ENCODE measurements around the gene LONP1. TPM values are rescaled to one million over a fixed set of nuclear protein-coding genes. Genes with fewer than 3 reads are reported as not detected.

Gene LONP1
- total RNA-seq, 2 experiments from 2014 or later: 324 to 342 TPM

DNA sequence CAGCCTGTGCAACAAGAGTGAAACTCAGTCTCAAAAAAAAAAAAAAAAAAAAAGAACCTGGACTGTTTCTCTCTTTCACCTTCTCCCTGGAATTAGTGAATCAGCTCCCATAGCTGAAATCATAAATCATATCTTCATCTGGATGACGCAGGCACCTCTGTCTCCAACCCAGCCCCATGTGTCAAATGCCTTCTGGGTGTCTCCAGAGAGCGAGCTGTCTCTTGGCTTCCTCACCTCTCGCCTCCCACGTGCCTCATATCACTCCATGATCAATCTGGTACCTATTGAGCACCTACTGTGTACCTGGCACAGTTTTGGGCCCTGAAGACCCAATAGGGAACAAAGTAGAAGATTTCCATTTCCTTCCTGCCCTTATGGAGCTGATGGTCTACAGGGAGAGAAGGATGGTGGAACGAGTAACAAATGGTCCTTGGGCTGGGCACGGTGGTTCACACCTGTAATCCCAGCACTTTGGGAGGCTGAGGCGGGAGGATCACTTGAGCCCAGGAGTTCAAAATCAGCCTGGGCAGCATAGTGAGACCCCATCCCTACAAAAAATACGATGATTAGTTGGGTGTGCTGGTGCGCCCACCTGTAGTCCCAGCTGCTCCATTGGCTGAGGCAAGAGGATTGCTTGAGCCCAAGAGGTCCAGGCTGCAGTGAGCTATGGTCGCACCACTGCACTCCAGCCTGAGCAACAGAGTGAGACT lies 36.6 kb downstream of the LONP1 start:
- H3K27ac Mint-ChIP-seq: no peak overlapping the region
- ChIA-PET POLR2A (interaction anchor here (0.8 to 20.6 kb wide), 2 partner anchors 8 to 29 kb away, joined by 3 to 516 read pairs; partner anchors contain the start of genes CATSPERD and LONP1), CTCF (interaction anchor here (1.3 kb wide), 1 partner anchor 121 kb away, joined by 3 read pairs; the partner anchor contains the start of gene NRTN)
- no peak for TF ChIP-seq CTCF (IDR thresholded peaks at IDR 0.05)
- H3K27me3 Mint-ChIP-seq: no peaks in the 10 kb centered on the region
- H3K36me3 Mint-ChIP-seq (ENCODE audit: low read depth): peaks cover 4% of the 10 kb centered on the region
- intact Hi-C loops (cut with micrococcal nuclease): loop anchor here (5.0 kb wide), 1 partner anchor 61 kb away; the partner anchor contains the start of genes SAFB and SAFB2
- no peak overlapping the region for H3K4me3 Mint-ChIP-seq
- peaks cover 21% of the 10 kb centered on the region for H3K4me1 Mint-ChIP-seq (ENCODE audit: low read depth)
- ATAC-seq: no peak
- DNase-seq: no peak
- H3K9me3 Mint-ChIP-seq: no peaks in the 10 kb centered on the region

GRCh38 chr19:5682107-5682482 lies 37.9 kb downstream of the LONP1 start:
- Mint-ChIP-seq H3K4me1 (ENCODE audit: low read depth) (peaks cover 18% of the 10 kb centered on the region), H3K27me3 (no peaks in the 10 kb centered on the region), H3K4me3 (peak overlapping the region; percentile 63), H3K9me3 (no peaks in the 10 kb centered on the region), H3K27ac (no peak overlapping the region), H3K36me3 (ENCODE audit: low read depth) (peaks cover 8% of the 10 kb centered on the region)
- DNase-seq (no peak), ATAC-seq (no peak)
- TF ChIP-seq CTCF (IDR thresholded peaks at IDR 0.05): no peak
- intact Hi-C loops (cut with micrococcal nuclease): loop anchor here (5.0 kb wide), 1 partner anchor 60 kb away; the partner anchor contains the start of genes SAFB and SAFB2
- ChIA-PET POLR2A (interaction anchor here (2.2 to 20.6 kb wide), 2 partner anchors 8 to 30 kb away, joined by 14 to 516 read pairs; partner anchors contain the start of genes CATSPERD, LONP1 and RPL36), CTCF (no interaction called here)

GRCh38 chr19:5681391-5682106 lies 38.4 kb downstream of the LONP1 start:
- H3K4me3 Mint-ChIP-seq: peak overlapping the region; percentile 63
- POLR2A ChIA-PET: interaction anchor here (2.2 to 20.6 kb wide), 2 partner anchors 9 to 31 kb away, joined by 14 to 516 read pairs; partner anchors contain the start of genes CATSPERD, LONP1 and RPL36

DNA sequence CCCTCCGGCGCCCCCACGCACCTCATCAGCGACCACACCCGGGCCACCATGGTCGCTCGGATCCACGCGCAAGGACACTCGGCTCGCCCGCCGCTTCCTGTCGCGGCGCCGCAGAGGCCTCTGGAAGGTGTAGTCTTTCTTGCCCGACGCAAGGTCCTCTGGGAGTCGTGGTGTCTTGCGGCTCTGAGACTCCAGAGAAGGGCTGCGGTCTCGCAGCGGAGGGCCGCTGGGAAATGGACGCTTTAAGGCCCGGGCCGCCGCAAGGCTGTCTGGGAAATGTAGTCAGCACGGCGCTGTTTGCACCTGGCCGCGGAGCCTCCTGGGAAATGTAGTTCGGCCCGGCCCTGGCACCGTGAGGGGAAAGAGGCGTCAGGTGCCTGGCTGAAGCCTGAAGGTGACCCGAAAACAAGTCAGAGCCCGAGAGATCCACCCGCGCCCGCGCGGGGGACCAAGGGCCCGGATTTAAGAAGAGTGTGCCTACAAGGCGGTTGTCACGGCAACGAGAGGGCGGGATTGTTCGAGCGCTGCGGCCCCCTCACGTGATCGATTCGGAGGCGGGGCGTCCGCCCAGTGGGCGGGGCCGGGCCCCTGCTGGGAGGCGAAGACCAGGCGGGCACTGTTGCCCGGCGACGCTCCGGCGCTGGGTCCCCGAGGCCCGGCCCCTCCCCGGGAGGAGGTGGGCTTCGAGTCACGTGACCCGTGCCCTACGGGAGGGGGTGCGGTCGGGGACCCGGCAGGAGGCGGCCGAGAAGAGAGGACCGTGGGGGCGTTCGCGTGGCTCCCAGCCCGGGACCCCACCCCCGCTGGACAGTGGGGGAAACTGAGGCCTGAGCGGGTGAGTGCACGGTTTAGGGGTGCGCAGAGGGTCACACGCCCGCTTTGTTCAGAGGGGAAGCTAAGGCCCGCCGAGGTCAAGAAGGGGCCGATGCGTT lies 39.2 kb downstream of the LONP1 start, which contains the start of the genes HSD11B1L and MICOS13:
HSD11B1L (plus strand) TSS at position 591 of the 932 bp plus-strand sequence. CDS start 3,806 bp downstream, outside the sequence.
MICOS13 (minus strand) TSS at position 80 of the 932 bp plus-strand sequence; CDS start at position 50, 30 bp downstream.
- H3K9me3 Mint-ChIP-seq: no peaks in the 10 kb centered on the region
- no peaks in the 10 kb centered on the region for H3K27me3 Mint-ChIP-seq
- CTCF ChIA-PET: no interaction called here
- H3K4me3 Mint-ChIP-seq: peak within 1 kb of the TSS; percentile 96
- intact Hi-C loops (cut with micrococcal nuclease): loop anchor here (5.0 kb wide), 1 partner anchor 58 kb away; the partner anchor contains the start of genes SAFB and SAFB2
- DNase-seq (peak; percentile 99), ATAC-seq (peak; percentile 95)
- POLR2A ChIA-PET: interaction anchor here (2.2 to 20.6 kb wide), 3 partner anchors 10 to 32 kb away, joined by 9 to 516 read pairs (median 14); partner anchors contain the start of genes CATSPERD, LONP1 and RPL36
- peak within 1 kb of the TSS; percentile 95 for H3K27ac Mint-ChIP-seq
- H3K4me1 Mint-ChIP-seq (ENCODE audit: low read depth): peaks cover 15% of the 10 kb centered on the region
- no peak for TF ChIP-seq CTCF (IDR thresholded peaks at IDR 0.05)
- H3K36me3 Mint-ChIP-seq (ENCODE audit: low read depth): peaks cover 8% of the 10 kb centered on the region

More at GRCh38 chr19:5681391-5682106, 38.4 kb downstream of the LONP1 start:
- DNase-seq (no peak), ATAC-seq (no peak)
- peaks cover 17% of the 10 kb centered on the region for H3K4me1 Mint-ChIP-seq (ENCODE audit: low read depth)
- peak overlapping the region; percentile 21 for H3K27ac Mint-ChIP-seq
- intact Hi-C loops (cut with micrococcal nuclease): loop anchor here (5.0 kb wide), 1 partner anchor 59 kb away; the partner anchor contains the start of genes SAFB and SAFB2
- H3K36me3 Mint-ChIP-seq (ENCODE audit: low read depth): peaks cover 8% of the 10 kb centered on the region
- H3K27me3 Mint-ChIP-seq: no peaks in the 10 kb centered on the region
- no peaks in the 10 kb centered on the region for H3K9me3 Mint-ChIP-seq
- TF ChIP-seq CTCF (IDR thresholded peaks at IDR 0.05): no peak
- CTCF ChIA-PET: no interaction called here

Data from activated CD8-positive, alpha-beta T cell treated with anti-CD3 and anti-CD28 coated beads for 36 hours (primary cell).